ENCODE results near the gene RHOH.

DNA sequence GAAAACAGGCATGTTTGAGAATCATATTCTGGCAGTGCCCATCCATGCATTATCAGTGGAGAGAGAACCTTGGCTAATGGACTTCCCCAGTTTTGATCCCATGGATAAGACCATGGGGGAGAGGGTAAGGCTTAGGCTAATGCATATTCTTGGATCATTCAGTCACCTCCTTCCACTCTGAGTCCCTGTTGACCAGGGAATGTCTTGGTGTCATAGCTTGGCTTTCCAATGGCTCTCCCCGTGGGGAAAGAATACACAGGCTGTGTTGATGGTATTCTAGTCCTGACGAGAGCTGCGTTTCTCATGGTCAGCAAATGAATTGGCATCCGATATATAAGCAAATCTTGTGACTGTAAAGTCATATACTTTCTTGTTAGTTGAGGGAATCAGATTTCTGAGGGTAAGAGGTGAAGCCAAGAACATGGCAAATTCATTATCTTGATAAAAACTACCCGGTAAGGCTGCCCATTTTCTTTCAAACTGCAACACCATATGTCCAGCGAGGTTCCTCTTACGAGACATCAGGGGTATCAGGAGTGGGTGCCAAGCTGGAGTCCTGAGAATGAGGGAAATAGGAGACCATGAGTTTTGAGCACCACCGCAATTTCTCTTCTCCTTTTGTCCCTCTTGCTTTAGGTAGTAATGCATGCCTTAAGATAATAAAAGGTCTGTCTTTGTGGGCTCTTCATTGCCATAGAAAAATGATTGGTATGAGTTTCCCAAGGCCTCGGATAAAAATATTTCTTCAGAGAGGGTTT lies 18.0 kb downstream of the RHOH start:
- TF ChIP-seq FOXA1 (IDR thresholded peaks at IDR 0.05) (no peak), TARDBP (IDR thresholded peaks at IDR 0.05) (no peak), BHLHE40 (IDR thresholded peaks at IDR 0.05; ENCODE audit: borderline replicate concordance) (no peak), ELF4 (IDR thresholded peaks at IDR 0.05) (no peak), ZNF384 (IDR thresholded peaks at IDR 0.05) (no peak)
- TF ChIP-seq, protein P1, sequence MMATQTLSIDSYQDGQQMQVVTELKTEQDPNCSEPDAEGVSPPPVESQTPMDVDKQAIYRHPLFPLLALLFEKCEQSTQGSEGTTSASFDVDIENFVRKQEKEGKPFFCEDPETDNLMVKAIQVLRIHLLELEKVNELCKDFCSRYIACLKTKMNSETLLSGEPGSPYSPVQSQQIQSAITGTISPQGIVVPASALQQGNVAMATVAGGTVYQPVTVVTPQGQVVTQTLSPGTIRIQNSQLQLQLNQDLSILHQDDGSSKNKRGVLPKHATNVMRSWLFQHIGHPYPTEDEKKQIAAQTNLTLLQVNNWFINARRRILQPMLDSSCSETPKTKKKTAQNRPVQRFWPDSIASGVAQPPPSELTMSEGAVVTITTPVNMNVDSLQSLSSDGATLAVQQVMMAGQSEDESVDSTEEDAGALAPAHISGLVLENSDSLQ (IDR thresholded peaks at IDR 0.05): no peak

All from HEK293T (cell line).